GM10248 (cell line): ENCODE data around the gene LONRF2.

Experiments
- CTCF ChIA-PET: fragments of 300-600 bp; sonication (Branson Sonifier 250); formaldehyde crosslinking; extraction: SDS; loops from one replicate; lab custom pipeline; 2021; ENCODE audit warnings: antibody characterized with exemption; lab: Yijun Ruan, JAX
- POLR2A ChIA-PET: fragments of 350-650 bp; sonication (Branson Sonifier 250); formaldehyde crosslinking; extraction: SDS; loops from one replicate; lab custom pipeline; 2020; ENCODE audit warnings: antibody characterized with exemption; lab: Yijun Ruan, JAX
- DNase-seq: peaks from one replicate; pipeline ENCODE4 v3.0.0; 2012; ENCODE audit errors: extremely low spot score
- CTCF ChIP-seq: IDR thresholded peaks from 2 replicates; pipeline ENCODE4 v1.5.1; 2012; ENCODE audit warnings: mild to moderate bottlenecking, low read depth; ENCODE audit errors: extremely low read depth, missing control alignments, control extremely low read depth

The LONRF2 gene

DNA sequence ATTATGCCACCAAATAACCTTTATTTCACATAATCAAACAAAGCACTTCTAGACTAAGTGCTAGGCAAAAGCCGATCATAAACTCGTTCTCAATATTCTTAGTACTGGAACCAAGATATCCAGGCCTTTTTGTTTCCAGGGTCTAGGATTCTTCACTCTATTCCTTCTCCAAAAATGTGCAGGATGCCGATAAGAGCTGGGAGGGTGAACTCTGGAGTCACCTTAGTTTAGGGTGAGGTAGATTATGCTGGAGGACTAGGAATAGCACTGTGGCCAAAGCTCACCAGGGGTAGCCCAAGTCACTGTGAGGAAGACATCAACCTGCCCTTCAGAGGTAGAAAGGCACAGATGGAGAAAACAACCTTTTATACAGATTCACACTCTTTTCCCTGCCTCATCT is 37.3 kb downstream of the LONRF2 start:
- ChIA-PET CTCF (interaction anchor here (1.6 to 2.6 kb wide), 2 partner anchors 12 to 23 kb away, joined by 4 to 8 read pairs; no protein-coding TSS in a partner anchor), POLR2A (no interaction called here)
- no peak for DNase-seq
- no peak for TF ChIP-seq CTCF

DNA sequence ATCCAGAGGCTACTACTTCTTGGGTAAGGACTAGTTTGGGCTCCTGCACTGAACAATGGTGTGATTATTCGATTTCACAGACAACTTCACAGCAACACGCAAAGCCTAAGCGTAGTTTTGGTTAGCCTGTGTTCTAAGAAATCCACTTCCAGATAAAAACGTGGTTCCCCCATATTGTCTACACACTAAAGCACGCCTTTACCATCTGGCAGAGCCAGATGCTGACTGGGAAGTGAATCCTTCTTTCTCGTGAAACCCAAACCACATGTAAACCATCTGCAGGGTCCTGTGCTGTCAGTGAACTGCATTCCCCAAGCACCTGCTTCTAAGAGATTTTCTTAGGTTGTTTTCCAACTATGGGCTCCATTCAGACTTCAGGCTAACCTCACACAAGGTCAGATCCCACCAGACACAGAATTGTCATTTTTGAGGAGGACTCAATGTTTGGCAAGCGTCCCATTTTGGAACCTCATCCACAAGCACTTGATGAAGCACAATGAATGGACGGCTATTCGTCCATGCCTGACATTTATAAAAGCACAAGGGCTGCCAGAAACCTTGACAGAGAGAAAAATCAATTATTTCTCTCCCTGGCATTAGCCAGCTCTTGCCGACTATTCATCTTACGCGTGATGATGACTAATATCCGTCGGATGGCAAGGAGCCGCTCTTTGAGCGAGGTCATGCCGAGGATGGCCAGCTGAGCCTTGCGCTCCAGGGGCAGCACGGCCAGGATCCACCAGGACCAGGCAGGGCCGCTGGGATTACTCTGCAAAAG is 38.4 kb downstream of the LONRF2 start:
- POLR2A ChIA-PET, result no interaction called here

DNA sequence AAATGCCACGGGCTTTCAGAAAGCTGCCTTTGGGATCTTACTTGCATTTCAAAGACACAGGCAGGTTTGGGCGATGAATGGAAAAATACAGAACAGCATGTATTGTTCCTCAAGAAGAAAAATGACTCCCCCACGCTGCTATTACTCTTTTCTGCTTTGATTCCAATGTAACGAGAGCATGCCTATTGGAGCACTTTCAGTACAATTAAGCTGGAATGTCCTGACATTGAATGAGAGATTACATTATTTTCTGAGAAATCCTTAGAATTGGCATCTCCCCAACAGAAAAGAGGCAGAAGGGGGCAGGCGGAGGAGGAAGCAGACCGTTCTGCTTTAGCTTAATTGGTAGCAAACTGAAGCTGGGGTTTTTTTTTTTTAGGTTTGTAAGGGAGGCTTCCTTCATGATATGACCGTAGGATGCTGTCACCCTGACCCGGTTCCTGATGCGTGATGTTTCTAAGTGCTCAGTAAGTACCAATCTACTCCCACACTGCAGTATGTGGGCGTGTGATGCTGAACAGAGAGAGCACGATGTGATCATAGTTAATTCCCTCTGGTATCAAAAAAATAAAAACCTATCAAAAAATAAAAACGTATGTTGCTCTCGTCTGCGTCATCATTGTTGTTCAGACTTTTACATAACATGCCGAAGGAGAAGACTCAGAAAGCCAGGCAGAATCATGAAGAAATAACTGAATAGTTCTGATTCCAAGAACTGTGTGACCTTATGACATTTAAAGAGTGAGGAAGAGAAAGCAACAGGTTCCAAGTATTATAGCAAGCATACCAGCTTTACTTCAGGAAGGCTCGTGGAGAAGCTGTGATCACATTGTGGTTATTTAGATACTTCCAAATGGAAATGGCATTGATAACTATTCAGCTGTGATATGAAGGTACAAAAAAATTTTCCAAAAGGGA is 40.5 kb downstream of the LONRF2 start:
- no peak for TF ChIP-seq CTCF
- ChIA-PET POLR2A (no interaction called here), CTCF (interaction anchor here (0.6 kb wide), 1 partner anchor 19 kb away, joined by 3 read pairs; no protein-coding TSS in a partner anchor)
- DNase-seq, result no peak

More for the DNA sequence above, 38.4 kb downstream of the LONRF2 start:
- DNase-seq, result no peak
- CTCF ChIA-PET, result interaction anchor here (2.6 kb wide), 1 partner anchor 22 kb away, joined by 8 read pairs; no protein-coding TSS in a partner anchor
- no peak for TF ChIP-seq CTCF

DNA sequence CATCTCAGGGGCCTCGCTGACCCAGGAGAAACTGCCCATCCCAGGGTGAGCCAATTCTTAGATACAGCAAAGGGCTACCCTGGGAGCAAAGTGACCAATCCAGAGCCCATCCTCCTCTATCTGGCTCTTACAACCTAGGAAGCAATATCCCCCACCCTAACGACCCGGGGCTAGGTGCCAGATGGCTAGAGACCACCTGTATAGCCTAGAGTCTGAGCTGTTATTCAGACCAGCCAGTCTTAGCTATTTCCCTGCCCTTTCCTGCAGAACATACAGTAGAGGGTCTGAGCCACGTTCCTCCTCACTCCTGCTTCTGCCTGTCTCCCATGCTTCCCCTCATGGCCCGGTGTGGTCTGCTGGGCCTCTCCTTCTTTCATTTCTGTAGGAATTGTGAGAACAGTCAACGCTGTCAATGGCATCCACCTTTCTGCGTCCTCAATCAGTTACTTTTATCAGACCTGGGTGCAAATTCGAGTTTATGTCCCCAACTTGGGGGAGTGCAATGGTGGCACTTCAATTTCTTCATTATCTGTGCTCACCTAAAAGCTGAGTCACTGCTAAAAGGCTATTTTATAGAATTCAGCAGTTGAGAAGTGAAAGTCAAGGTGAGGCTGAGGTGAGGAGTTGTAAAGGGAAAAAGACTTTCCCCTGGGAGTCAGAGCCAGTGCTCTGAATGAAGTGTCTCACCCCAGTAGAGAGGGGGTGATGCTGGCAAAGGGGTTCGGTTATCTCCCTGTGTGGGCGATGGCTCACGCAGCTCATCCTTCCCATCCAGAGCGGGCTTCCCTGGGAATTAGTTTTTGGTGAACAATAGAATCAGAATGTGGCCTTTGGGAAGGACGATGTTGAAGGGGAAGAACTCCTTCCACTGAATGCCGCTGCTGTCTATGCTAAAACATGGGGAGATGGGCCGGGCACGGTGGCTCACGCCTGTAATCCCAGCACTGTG is 42.4 kb downstream of the LONRF2 start:
- DNase-seq, result no peak
- CTCF ChIA-PET, result interaction anchor here (1.4 kb wide), 1 partner anchor 8 kb away, joined by 3 read pairs; no protein-coding TSS in a partner anchor
- no peak for TF ChIP-seq CTCF
- POLR2A ChIA-PET, result no interaction called here

DNA sequence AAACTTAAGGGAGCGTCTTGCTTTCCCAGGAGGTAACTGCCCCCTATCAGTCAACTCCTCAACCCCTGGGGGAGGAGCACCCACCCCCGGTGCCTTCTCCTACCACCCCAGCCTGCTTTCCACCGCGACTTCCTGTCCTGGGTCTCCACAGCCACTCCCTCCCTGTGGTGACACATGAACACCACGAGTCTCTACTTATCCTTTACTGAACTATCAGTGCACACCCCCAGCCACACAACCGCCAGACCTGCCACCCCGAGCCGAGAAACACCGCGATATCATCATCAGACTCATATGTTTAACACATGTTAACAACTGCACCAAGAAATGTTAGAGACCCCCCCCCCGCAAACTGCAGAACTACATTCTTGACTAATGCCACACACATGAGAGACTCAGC is 43.3 kb downstream of the LONRF2 start:
- CTCF ChIA-PET, result interaction anchor here (1.4 kb wide), 1 partner anchor 9 kb away, joined by 3 read pairs; no protein-coding TSS in a partner anchor
- no peak for DNase-seq
- TF ChIP-seq CTCF, result no peak
- POLR2A ChIA-PET, result no interaction called here

DNA sequence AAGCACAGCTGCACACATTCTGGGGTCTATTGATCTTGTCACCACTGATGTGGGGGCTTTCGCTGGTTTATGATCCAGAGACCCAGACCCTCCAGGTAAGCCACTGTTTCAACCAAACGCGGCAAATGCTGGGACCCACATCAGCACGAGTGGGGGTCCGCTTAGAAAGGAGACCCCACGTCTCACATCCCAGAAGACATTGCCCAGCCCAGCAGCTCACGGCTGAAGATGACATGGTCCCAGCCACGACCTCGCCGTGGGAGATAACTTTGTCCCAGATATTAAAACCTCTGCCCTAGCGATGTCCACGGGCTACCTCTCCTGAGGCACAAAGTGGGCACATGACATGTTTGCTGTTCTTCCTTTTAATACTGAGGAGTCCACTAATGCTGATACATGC is 43.8 kb downstream of the LONRF2 start:
- no peak for DNase-seq
- no peak for TF ChIP-seq CTCF
- ChIA-PET CTCF (interaction anchor here (0.6 to 1.4 kb wide), 2 partner anchors 9 to 103 kb away, joined by 3 read pairs; no protein-coding TSS in a partner anchor), POLR2A (no interaction called here)
